Nephron progenitor cell (in vitro differentiated cells): ENCODE measurements around the gene LDLRAD3.

ENCODE experiments used
- DNase-seq: peaks from one replicate; pipeline ENCODE4 v3.0.0; 2021
- H3K27ac Mint-ChIP-seq: 2 replicates; pipeline ENCODE4 v1.8.0; 2021; ENCODE audit warnings: mild to moderate bottlenecking, moderate library complexity, mixed read lengths
- H3K27me3 Mint-ChIP-seq: 2 replicates; pipeline ENCODE4 v1.8.0; 2021; ENCODE audit warnings: mild to moderate bottlenecking, low read depth, mixed read lengths; ENCODE audit not compliant: poor library complexity
- H3K36me3 Mint-ChIP-seq: 2 replicates; pipeline ENCODE4 v1.8.0; 2021; ENCODE audit warnings: low read depth, mixed read lengths
- H3K4me1 Mint-ChIP-seq: 2 replicates; pipeline ENCODE4 v1.8.0; 2021; ENCODE audit warnings: mixed read lengths
- H3K4me3 Mint-ChIP-seq: 2 replicates; pipeline ENCODE4 v1.8.0; 2021; ENCODE audit warnings: mild to moderate bottlenecking, moderate library complexity, mixed read lengths
- H3K9me3 Mint-ChIP-seq: 2 replicates; pipeline ENCODE4 v1.8.0; 2021; ENCODE audit warnings: mild to moderate bottlenecking, moderate library complexity, mixed read lengths
- TF ChIP-seq, protein P1 (sequence below): fragments of 200-600 bp; sonication (generic); IDR thresholded peaks from 2 replicates; pipeline ENCODE4 v1.5.0; 2021; ENCODE audit warnings: antibody characterized with exemption

LDLRAD3 gene

GRCh38 chr11:36227044-36227443 is 283.2 kb downstream of the LDLRAD3 start:
- DNase-seq = no peak
- Mint-ChIP-seq H3K9me3 (peaks cover 9% of the 10 kb centered on the region), H3K27me3 (peaks cover 3% of the 10 kb centered on the region), H3K36me3 (peaks cover 49% of the 10 kb centered on the region), H3K27ac (no peak overlapping the region), H3K4me3 (no peak overlapping the region), H3K4me1 (peaks cover 37% of the 10 kb centered on the region)
- TF ChIP-seq, protein P1, sequence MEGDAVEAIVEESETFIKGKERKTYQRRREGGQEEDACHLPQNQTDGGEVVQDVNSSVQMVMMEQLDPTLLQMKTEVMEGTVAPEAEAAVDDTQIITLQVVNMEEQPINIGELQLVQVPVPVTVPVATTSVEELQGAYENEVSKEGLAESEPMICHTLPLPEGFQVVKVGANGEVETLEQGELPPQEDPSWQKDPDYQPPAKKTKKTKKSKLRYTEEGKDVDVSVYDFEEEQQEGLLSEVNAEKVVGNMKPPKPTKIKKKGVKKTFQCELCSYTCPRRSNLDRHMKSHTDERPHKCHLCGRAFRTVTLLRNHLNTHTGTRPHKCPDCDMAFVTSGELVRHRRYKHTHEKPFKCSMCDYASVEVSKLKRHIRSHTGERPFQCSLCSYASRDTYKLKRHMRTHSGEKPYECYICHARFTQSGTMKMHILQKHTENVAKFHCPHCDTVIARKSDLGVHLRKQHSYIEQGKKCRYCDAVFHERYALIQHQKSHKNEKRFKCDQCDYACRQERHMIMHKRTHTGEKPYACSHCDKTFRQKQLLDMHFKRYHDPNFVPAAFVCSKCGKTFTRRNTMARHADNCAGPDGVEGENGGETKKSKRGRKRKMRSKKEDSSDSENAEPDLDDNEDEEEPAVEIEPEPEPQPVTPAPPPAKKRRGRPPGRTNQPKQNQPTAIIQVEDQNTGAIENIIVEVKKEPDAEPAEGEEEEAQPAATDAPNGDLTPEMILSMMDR = no peak

GRCh38 chr11:36228689-36229088 is 284.8 kb downstream of the LDLRAD3 start:
- Mint-ChIP-seq H3K9me3 (peaks cover 9% of the 10 kb centered on the region), H3K4me1 (peaks cover 32% of the 10 kb centered on the region), H3K27me3 (peaks cover 3% of the 10 kb centered on the region), H3K36me3 (peaks cover 56% of the 10 kb centered on the region), H3K27ac (peak overlapping the region; percentile 44), H3K4me3 (no peak overlapping the region)
- TF ChIP-seq, protein P1 = no peak
- DNase-seq = no peak

GRCh38 chr11:36229091-36229705 is 285.3 kb downstream of the LDLRAD3 start:
- peak; percentile 12 for DNase-seq
- H3K4me3 Mint-ChIP-seq = no peak overlapping the region
- peaks cover 32% of the 10 kb centered on the region for H3K4me1 Mint-ChIP-seq
- TF ChIP-seq, protein P1 = no peak
- peaks cover 9% of the 10 kb centered on the region for H3K9me3 Mint-ChIP-seq
- H3K27ac Mint-ChIP-seq = peak overlapping the region; percentile 44
- peaks cover 3% of the 10 kb centered on the region for H3K27me3 Mint-ChIP-seq
- peaks cover 56% of the 10 kb centered on the region for H3K36me3 Mint-ChIP-seq

DNA sequence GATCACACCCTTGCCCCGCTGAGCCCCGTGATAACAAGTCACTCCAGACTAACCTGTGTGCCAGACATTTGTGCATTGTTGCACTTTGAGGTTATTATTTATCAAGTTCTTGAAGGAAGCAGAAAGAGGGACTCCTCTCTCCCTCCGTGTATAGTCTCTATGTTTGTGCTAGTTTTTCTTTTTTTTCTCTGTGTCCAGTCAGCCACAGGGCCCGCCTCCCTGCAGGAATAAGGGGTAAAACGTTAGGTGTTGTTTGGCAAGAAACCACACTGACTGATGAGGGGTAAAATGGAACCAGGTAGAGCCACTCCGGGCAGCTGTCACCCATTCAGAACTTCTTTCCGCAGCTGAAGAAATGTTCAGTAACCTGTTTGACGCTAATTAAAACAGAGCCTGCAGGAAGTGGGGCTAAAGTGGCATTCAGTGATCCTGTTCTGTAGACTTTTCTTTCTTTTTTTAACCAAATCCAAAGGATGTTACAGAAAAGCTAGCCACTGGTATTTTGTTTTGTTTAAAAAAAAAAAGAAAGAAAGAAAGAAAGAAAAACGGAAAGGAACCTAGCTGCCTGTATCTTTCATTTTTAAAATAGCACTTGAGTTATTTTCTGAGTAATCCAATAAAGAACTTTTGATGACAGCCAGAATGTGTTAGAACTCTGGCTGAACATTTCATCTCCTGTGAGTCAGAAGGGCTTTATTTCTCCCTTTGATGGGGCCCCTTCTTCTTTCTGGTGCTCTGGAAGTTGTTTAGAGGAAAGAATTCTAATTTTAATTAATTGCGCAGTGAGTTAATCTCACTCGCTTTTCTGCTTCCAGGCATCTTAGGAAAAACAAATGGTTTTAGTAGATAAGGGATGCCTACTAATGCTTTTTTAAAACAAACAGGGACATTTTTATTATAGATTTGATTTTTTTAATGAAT is 287.2 kb downstream of the LDLRAD3 start:
- no peak for DNase-seq
- peaks cover 32% of the 10 kb centered on the region for H3K4me1 Mint-ChIP-seq

DNA sequence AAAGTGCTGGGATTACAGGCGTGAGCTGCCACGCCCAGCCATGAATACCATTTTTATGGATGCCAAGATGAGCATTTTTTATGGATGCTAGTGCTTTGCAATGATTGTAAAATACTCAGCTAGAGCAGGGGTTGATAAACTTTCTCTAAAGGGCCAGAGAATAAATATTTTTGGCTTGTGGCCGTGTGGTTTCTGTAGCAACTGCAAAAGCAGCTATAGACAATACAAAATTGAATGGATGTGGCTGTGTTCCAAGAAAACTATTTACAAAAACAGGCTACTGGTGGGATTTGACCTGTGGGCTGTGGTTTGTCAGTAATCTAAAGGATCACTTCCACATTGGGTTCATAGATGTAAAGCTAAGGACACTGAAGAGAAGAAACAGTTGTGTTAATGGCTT is 289.3 kb downstream of the LDLRAD3 start:
- no peaks in the 10 kb centered on the region for H3K9me3 Mint-ChIP-seq
- no peak overlapping the region for H3K4me3 Mint-ChIP-seq
- no peak for DNase-seq
- TF ChIP-seq, protein P1 = no peak
- no peak overlapping the region for H3K27ac Mint-ChIP-seq
- H3K36me3 Mint-ChIP-seq = peaks cover 57% of the 10 kb centered on the region
- peaks cover 32% of the 10 kb centered on the region for H3K4me1 Mint-ChIP-seq
- H3K27me3 Mint-ChIP-seq = no peaks in the 10 kb centered on the region

More for the DNA sequence above, 287.2 kb downstream of the LDLRAD3 start:
- H3K4me3 Mint-ChIP-seq = no peak overlapping the region
- H3K9me3 Mint-ChIP-seq = peaks cover 9% of the 10 kb centered on the region
- TF ChIP-seq, protein P1 = no peak
- peak overlapping the region; percentile 61 for H3K27ac Mint-ChIP-seq
- peaks cover 3% of the 10 kb centered on the region for H3K27me3 Mint-ChIP-seq
- peaks cover 60% of the 10 kb centered on the region for H3K36me3 Mint-ChIP-seq
